SKM-1 (cell line): Measurements from ENCODE around the gene THRB.
A peak's percentile ranks its signal among the peaks of the same experiment; 100 is the strongest.

Experiments used
- DNase-seq: peaks from one replicate; lab custom pipeline; 2025; ENCODE audit not compliant: unreplicated experiment; lab: John Stamatoyannopoulos, UW

Gene THRB

DNA sequence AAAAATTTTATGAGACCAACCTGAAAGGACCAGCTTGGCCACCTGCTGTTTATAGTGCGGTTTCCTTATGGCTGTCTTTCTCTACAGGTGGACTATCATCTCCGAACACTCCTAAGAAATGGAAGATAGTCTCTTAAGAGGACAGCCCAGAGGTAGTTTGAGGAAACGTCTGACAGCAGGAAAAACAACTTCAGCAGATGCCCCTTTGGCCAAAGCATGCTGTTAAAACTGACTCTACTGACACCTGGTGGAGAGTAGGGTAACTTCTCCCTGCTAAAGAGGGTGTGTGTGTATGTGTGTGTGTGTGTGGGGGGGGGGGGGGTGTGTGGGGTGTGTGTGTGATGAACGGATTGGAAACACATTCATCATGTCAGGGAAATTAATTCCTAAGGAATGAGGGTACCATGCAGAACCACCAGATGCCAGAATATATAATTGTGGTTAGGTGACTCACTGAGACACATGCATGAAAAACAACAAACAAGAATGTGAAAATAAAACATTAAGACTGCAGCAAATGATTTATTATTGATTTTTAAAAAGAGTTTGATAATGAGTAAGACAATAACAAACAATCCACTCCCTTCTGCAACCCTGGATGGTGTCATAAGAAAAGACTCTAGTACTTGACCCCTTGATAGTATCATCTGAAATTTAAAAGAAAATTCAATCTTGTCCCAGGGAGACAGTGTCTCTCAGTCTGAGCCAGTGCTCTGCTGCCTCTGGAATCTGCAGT lies 256.5 kb downstream of the THRB start:
- DNase-seq: peak; percentile 32

GRCh38 chr3:24235121-24235520 lies 259.5 kb downstream of the THRB start:
- DNase-seq: no peak

DNA sequence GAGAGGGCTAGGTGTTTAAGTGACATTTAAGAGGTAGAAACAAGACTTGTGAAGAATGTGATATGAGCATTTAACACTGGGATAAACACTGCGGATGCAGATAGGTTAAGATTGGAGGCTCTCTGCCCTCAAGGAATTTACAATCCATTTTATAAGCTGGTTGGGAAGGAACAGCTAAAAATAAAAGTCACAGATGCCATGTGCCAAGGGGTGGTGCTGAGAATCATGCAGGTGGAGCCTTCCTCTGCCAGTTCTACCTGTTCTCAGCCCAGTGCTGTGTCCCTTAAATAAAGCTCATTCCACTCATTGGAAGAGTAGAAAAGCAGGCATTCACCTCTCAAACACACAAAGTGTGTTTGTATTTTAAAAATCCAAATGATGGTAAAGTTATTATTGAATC lies 261.9 kb downstream of the THRB start:
- DNase-seq: no peak

DNA sequence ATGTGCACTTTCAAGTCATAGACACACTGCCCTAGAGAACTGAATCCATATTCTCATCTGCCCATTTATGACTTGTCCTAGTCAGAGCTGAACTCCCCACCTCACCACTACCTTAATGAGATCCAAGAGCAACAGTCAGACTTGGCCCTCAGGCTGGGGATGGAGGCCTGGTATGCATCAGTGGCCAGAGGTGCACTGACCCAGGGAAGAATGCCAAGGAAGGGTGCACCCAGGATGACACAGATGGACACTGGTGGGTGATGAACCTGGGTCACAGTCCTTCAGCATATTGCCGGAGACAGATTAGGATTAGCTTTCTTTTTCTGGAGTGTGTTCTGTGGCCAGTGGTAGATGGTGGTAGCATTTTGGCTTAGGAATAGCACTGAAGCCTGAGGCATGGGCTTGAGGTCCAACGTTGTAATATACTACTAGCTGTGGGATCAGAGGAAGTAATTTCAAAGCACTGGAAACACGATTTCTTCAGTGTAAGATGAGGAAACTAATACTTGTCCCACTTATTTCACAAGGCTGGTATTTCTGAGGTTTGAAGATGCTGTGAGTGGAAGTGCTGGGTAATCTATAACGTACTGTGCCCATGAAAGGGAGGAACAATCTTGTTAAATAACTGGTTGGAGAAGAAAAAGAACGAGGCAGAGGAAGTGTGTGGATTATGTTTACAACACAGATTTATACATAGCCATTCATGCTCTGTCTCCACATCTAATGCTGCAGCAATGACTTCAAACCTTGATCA lies 265.0 kb downstream of the THRB start:
- no peak for DNase-seq

DNA sequence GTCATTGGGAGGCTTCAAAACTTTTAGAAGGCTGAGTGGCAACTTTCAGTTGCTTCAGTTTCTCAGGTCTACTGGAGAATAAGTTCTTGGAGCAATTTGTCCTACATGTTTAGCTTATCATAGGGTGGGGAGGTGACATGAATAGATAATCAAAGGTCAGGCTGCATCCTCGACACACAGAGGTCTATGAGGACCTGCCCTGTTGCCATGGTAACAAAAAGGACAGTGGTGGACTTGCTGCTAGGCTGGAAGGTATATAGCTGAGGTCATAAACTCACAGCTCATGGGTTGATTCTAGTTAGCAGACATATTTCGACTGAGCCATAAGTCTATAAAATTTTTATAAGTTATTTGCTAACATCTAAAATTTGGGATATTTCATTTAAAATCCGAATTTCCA lies 267.0 kb downstream of the THRB start:
- DNase-seq: no peak

DNA sequence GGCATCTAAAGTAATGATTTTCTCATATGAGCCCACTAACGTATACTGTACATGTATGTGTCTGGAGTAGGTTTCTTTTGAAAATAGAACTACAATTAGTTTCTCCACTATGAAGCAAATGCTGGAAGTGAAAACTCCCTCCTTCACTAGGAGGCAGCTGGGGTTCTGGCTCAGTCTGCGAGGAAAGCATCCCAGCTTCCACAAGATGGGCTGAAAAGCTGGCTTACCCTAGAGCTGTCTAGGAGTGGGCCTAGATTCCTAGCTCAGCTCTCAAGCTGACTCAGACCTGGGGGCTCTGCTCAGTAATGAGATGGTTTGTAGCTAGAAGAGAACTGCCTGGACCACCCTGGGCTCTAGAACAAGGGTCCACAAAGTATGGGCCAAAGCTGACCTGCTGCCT lies 268.3 kb downstream of the THRB start:
- no peak for DNase-seq

DNA sequence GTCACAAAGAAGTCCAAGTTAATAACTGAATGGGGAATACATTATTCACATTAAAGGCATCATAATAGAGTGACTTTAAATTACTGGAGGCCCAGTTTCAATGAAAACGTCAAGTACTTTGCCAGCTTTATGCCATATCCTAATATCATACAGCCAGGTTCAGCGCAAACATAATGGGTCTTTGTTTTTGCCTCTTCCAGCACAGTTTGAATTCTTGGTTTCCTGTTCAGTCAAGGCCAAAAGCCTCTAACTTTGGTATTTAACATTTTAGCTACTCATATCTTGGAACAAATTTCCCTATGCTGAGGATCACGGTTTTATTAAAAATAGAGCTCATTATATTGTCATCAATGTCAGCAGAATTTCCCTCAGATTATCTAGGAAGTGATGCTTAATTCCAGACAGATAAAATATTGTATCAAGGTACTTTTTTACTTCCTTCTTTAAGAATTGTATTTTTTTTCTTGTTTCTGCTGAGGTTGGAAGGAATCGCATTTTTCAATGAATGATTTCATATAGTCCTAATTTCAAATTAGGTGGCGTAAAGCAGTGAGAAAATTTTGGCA lies 269.2 kb downstream of the THRB start:
- no peak for DNase-seq

DNA sequence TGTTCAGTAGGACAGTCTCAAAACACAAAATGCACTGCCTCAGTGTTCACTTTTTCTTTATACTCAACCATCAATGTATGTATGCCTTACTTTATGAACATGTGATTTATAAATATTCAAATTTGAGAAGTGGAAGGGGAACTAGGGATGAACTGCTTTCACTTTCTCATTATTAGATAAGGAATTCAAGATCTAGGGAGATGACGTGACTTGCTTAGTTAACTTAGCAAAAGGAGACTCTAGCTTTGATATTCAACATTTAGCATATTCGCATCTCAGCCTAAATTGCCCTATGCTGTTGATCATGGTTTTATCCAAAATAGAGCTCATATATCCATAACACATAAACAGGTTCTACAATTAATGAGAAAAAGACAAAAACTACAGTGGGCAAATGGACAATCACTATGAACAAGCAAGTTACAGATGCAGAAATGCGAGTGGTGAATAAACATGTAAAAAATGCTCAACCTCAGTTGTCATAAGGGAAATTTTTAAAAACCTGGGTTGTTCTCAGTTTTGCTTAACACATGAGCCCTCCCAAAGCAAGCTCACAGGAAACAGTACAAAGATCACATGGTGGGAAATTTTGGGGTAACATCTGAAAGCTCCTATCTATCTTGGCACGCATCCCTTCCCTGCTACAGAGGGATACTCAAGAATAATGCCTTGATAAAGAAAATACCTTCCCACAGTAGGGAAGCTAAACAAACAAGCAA lies 269.8 kb downstream of the THRB start:
- no peak for DNase-seq

GRCh38 chr3:24222165-24222805 lies 272.4 kb downstream of the THRB start:
- no peak for DNase-seq

- DNase-seq: no peak
Observed at GRCh38 chr3:24220859-24221657, 273.6 kb downstream of the THRB start.

DNA sequence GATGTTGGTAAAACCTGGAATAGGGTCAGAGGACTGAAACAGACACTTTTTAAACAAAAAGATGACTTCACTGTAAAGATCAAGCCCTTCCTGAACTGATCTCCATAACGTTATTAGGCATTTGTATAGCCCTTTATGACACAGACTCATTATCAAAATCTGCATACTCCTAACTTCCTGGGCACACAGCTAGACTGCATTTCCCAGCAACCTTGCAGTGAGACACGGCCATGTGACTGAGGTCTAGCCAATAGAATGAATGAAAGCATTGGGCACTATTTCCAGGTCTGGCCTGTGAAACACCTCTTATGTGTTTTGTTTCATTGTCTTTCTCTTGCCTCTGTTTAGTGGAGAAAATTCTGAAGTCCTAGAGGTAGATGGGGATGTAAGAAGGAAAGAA lies 279.1 kb downstream of the THRB start:
- DNase-seq: no peak

GRCh38 chr3:24211381-24211780 lies 283.3 kb downstream of the THRB start:
- no peak for DNase-seq

GRCh38 chr3:24202071-24202470 lies 292.6 kb downstream of the THRB start:
- DNase-seq: no peak

GRCh38 chr3:24201301-24201700 lies 293.3 kb downstream of the THRB start:
- no peak for DNase-seq

GRCh38 chr3:24199775-24200247 lies 294.8 kb downstream of the THRB start:
- no peak for DNase-seq

DNA sequence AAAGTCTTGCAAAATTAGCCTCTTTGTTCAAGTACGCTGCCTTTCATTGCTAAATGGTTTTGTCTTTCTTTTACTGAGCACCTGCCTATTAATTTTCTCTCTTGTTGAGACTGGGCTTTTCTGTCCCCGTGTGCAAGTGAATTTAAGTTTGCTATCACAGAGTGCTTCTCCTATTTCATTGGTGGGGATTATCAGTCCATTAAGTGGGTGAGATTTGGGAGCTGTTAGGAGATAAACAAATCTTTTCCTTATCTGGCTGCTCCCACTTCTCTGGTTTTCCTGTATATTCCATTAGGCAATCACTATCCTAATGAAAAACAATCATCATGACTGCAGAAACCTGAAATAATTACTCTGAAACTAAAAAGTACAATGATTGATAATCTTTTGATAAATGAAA lies 295.4 kb downstream of the THRB start:
- DNase-seq: no peak

DNA sequence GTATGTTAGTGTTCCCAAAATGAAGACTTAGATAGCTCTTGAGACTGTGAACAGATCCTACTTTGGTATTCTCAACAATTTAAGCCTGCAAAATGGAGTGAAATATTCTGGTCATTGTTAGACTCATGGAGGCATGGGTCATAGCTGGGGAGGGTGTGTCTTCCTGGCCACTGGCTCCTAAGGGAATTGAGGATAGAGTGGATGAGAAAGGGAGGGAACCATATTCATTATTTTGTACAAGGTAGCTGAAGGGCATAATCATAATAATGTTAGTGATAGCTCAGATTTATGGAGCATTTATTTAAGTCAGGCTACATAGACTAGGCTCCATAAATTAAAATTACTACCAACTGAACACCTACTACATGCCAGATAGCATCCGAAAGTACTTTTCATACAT lies 295.9 kb downstream of the THRB start:
- DNase-seq: no peak

- no peak for DNase-seq
Observed at GRCh38 chr3:24197809-24198208, 296.8 kb downstream of the THRB start.

GRCh38 chr3:24196526-24196925 lies 298.1 kb downstream of the THRB start:
- no peak for DNase-seq

- DNase-seq: no peak
Observed at GRCh38 chr3:24195504-24196230, 299.0 kb downstream of the THRB start.
